Uterus (tissue), 2 donors: ENCODE measurements around the gene HDAC1.

ENCODE experiments used
- POLR2A ChIP-seq, 2 donors: fragments of 450-650 bp; IDR thresholded peaks; one replicate each; pipeline ENCODE4 v1.6.1; 2016; ENCODE audit warnings: antibody characterized with exemption in 2 of 2, mild to moderate bottlenecking in 1 of 2, moderate library complexity in 1 of 2
- TF ChIP-seq, protein P1 (sequence below), 4 experiments: fragments of 200-600 bp in 2 of 4; fragments of 450-650 bp in 2 of 4; sonication (generic) in 2 of 4; IDR thresholded peaks; one replicate each; pipeline ENCODE4 v1.5.1; 2016 to 2019; ENCODE audit warnings: antibody characterized with exemption in 4 of 4, mild to moderate bottlenecking in 2 of 4, moderate library complexity in 1 of 4

DNA sequence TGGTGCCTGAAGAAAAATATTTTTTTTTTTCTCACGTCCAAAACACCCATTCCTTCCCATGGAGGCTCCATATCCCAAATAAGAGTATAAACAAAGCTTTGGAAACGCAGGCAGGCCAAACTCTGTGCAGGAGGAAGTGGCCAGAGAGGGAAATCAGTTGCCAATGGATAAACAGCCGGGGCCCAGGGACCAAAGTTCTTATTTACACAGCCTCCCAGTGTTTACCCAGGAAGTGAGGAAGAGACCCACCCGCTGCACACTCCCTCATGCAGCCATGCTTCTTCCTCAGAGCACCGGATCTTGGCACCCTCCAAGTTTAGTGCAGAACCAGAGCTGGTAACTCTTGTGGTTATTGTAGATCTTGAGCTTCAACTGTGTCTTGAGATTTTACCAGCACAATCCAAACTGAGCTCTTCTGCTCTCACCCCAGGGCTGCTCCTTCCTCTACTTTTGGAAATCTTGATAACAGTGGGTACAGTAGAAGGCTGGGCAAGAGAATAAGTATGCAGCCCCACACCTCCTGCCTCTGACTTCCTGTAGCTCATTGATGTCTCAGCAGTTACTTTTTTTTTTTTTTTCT, 29.9 kb downstream of the HDAC1 start:
- no peak for TF ChIP-seq POLR2A (IDR thresholded peaks at IDR 0.05)
- TF ChIP-seq, protein P1, sequence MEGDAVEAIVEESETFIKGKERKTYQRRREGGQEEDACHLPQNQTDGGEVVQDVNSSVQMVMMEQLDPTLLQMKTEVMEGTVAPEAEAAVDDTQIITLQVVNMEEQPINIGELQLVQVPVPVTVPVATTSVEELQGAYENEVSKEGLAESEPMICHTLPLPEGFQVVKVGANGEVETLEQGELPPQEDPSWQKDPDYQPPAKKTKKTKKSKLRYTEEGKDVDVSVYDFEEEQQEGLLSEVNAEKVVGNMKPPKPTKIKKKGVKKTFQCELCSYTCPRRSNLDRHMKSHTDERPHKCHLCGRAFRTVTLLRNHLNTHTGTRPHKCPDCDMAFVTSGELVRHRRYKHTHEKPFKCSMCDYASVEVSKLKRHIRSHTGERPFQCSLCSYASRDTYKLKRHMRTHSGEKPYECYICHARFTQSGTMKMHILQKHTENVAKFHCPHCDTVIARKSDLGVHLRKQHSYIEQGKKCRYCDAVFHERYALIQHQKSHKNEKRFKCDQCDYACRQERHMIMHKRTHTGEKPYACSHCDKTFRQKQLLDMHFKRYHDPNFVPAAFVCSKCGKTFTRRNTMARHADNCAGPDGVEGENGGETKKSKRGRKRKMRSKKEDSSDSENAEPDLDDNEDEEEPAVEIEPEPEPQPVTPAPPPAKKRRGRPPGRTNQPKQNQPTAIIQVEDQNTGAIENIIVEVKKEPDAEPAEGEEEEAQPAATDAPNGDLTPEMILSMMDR (IDR thresholded peaks at IDR 0.05), result no peak
